Neural cell (in vitro differentiated cells): Measurements from ENCODE around the gene WDR70.

Source experiments
- CTCF ChIP-seq: fragments of 450-650 bp; IDR thresholded peaks from 2 replicates; pipeline ENCODE4 v1.5.1; 2014; ENCODE audit warnings: antibody characterized with exemption, mild to moderate bottlenecking, moderate library complexity; ENCODE audit not compliant: poor library complexity, severe bottlenecking
- EP300 ChIP-seq: fragments of 450-650 bp; conservative IDR thresholded peaks from 2 replicates; pipeline ENCODE4 v1.6.1; 2014; ENCODE audit warnings: antibody characterized with exemption, mild to moderate bottlenecking, moderate library complexity; ENCODE audit not compliant: poor library complexity, severe bottlenecking
- EZH2 ChIP-seq: fragments of 200-600, 300-800 bp; shearing (Covaris generic), sonication (generic); IDR thresholded peaks from 2 replicates; pipeline ENCODE4 v1.6.1; 2014; ENCODE audit warnings: antibody characterized with exemption, low read length, borderline replicate concordance, mild to moderate bottlenecking; ENCODE audit not compliant: insufficient read depth, poor library complexity, severe bottlenecking
- MXI1 ChIP-seq: fragments of 450-650 bp; conservative IDR thresholded peaks from 2 replicates; pipeline ENCODE4 v1.6.1; 2014; ENCODE audit warnings: antibody characterized with exemption, mild to moderate bottlenecking; ENCODE audit not compliant: poor library complexity, severe bottlenecking
- REST ChIP-seq: IDR thresholded peaks from 2 replicates; pipeline ENCODE4 v1.6.1; 2012; ENCODE audit warnings: borderline replicate concordance
- SMC3 ChIP-seq: fragments of 450-650 bp; conservative IDR thresholded peaks from 2 replicates; pipeline ENCODE4 v1.6.1; 2014; ENCODE audit warnings: antibody characterized with exemption, mild to moderate bottlenecking, moderate library complexity; ENCODE audit not compliant: poor library complexity
- TAF1 ChIP-seq: IDR thresholded peaks from 2 replicates; pipeline ENCODE4 v1.6.1; 2012; ENCODE audit warnings: low read depth

GRCh38 chr5:37789991-37790390 lies 410.9 kb downstream of the WDR70 start:
- TF ChIP-seq CTCF, result no peak
- TF ChIP-seq EZH2, result no peak
- TF ChIP-seq EP300, result no peak
- no peak for TF ChIP-seq MXI1
- no peak for TF ChIP-seq REST
- no peak for TF ChIP-seq TAF1
- no peak for TF ChIP-seq SMC3
